ENCODE results near the gene ERP27.

The ERP27 gene

GRCh38 chr12:14937014-14937413, 1.3 kb downstream of the ERP27 start:
- DNase-seq (ENCODE audit: low read depth in 2 of 2): no peak

- DNase-seq (ENCODE audit: low read depth in 2 of 2): no peak
Measured at GRCh38 chr12:14936224-14936861, 2.0 kb downstream of the ERP27 start.

GRCh38 chr12:14935031-14935430, 3.3 kb downstream of the ERP27 start:
- no peak for DNase-seq (ENCODE audit: low read depth in 2 of 2)

GRCh38 chr12:14934511-14934910, 3.8 kb downstream of the ERP27 start:
- DNase-seq (ENCODE audit: low read depth in 2 of 2): no peak

GRCh38 chr12:14931791-14932560, 6.4 kb downstream of the ERP27 start:
- no peak for DNase-seq (ENCODE audit: low read depth in 2 of 2)

GRCh38 chr12:14931359-14931758, 7.0 kb downstream of the ERP27 start:
- no peak for DNase-seq (ENCODE audit: low read depth in 2 of 2)

- no peak for DNase-seq (ENCODE audit: low read depth in 2 of 2)
Measured at GRCh38 chr12:14930299-14930698, 8.0 kb downstream of the ERP27 start.

- no peak for DNase-seq (ENCODE audit: low read depth in 2 of 2)
Measured at GRCh38 chr12:14928931-14929330, 9.4 kb downstream of the ERP27 start.

- DNase-seq (ENCODE audit: low read depth in 2 of 2): no peak
Measured at GRCh38 chr12:14927267-14927666, 11.1 kb downstream of the ERP27 start.

GRCh38 chr12:14924541-14924940, 13.8 kb downstream of the ERP27 start:
- no peak for DNase-seq (ENCODE audit: low read depth in 2 of 2)

GRCh38 chr12:14923944-14924343, 14.4 kb downstream of the ERP27 start:
- no peak for DNase-seq (ENCODE audit: low read depth in 2 of 2)

- no peak for DNase-seq (ENCODE audit: low read depth in 2 of 2)
Measured at GRCh38 chr12:14921218-14921617, 17.1 kb downstream of the ERP27 start.

GRCh38 chr12:14920475-14921126, 17.7 kb downstream of the ERP27 start:
- no peak for DNase-seq (ENCODE audit: low read depth in 2 of 2)

GRCh38 chr12:14919455-14919854, 18.9 kb downstream of the ERP27 start:
- DNase-seq (ENCODE audit: low read depth in 2 of 2): no peak

GRCh38 chr12:14915736-14916135, 22.6 kb downstream of the ERP27 start:
- DNase-seq (ENCODE audit: low read depth in 2 of 2): no peak

- DNase-seq (ENCODE audit: low read depth in 2 of 2): no peak
Measured at GRCh38 chr12:14913381-14913781, 25.0 kb downstream of the ERP27 start.

GRCh38 chr12:14911131-14911530, 27.2 kb downstream of the ERP27 start:
- DNase-seq (ENCODE audit: low read depth in 2 of 2): no peak

GRCh38 chr12:14910090-14910915, 28.0 kb downstream of the ERP27 start:
- DNase-seq (ENCODE audit: low read depth in 2 of 2): no peak

- DNase-seq (ENCODE audit: low read depth in 2 of 2): no peak
Measured at GRCh38 chr12:14907953-14908352, 30.4 kb downstream of the ERP27 start.

- DNase-seq (ENCODE audit: low read depth in 2 of 2): no peak
Measured at GRCh38 chr12:14906114-14906513, 32.2 kb downstream of the ERP27 start.

GRCh38 chr12:14905269-14906004, 32.9 kb downstream of the ERP27 start:
- no peak for DNase-seq (ENCODE audit: low read depth in 2 of 2)

Measured in fibroblast of skin of left quadriceps (primary cell).